NCI-H226 (cell line): ENCODE results near the gene ZCCHC10.
"Not testable (repeated sequence)": the region's sequence is repeated elsewhere in the genome, so short reads cannot be mapped to it uniquely, and the experiment has no call there.

ENCODE experiments used
- DNase-seq: peaks from one replicate; pipeline ENCODE4 v3.0.0-alpha.2; 2015

Gene ZCCHC10

GRCh38 chr5:133025804-133026663 lies at the start of gene ZCCHC10:
TSS of gene ZCCHC10 (minus strand) at chr5:133026549. CDS start at chr5:133026537, 12 bp downstream.
- peak; percentile 89 for DNase-seq

- no peak for DNase-seq
Measured at GRCh38 chr5:133075572-133076536, 49.5 kb upstream of the ZCCHC10 start.

GRCh38 chr5:133072021-133072420 lies 45.7 kb upstream of the ZCCHC10 start:
- DNase-seq: no peak

- DNase-seq: no peak
Measured at GRCh38 chr5:133066045-133066444, 39.7 kb upstream of the ZCCHC10 start.

GRCh38 chr5:133065471-133065870 lies 39.1 kb upstream of the ZCCHC10 start:
- DNase-seq: no peak

- DNase-seq: peak; percentile 36
Measured at GRCh38 chr5:133063965-133064364, 37.6 kb upstream of the ZCCHC10 start.

- DNase-seq: no peak
Measured at GRCh38 chr5:133062276-133062675, 35.9 kb upstream of the ZCCHC10 start.

GRCh38 chr5:133059621-133060020 lies 33.3 kb upstream of the ZCCHC10 start:
- DNase-seq: no peak

GRCh38 chr5:133056891-133057290 lies 30.5 kb upstream of the ZCCHC10 start:
- DNase-seq: no peak

- no peak for DNase-seq
Measured at GRCh38 chr5:133054697-133055471, 28.5 kb upstream of the ZCCHC10 start.

- no peak for DNase-seq
Measured at GRCh38 chr5:133053448-133053847, 27.1 kb upstream of the ZCCHC10 start.

GRCh38 chr5:133052317-133053175 lies 26.2 kb upstream of the ZCCHC10 start:
- DNase-seq: peak; percentile 52

- DNase-seq: peak; percentile 96
Measured at GRCh38 chr5:133051542-133052316, 25.4 kb upstream of the ZCCHC10 start, which contains the start of gene HSPA4. TSS of gene HSPA4 (plus strand) at chr5:133052013. CDS start at chr5:133052251, 238 bp downstream.

GRCh38 chr5:133051061-133051541 lies 24.8 kb upstream of the ZCCHC10 start:
- DNase-seq: no peak

- no peak for DNase-seq
Measured at GRCh38 chr5:133050521-133050920, 24.2 kb upstream of the ZCCHC10 start.

- no peak for DNase-seq
Measured at GRCh38 chr5:133049726-133050048, 23.3 kb upstream of the ZCCHC10 start.

- DNase-seq: no peak
Measured at GRCh38 chr5:133048993-133049725, 22.8 kb upstream of the ZCCHC10 start.

GRCh38 chr5:133047404-133047803 lies 21.1 kb upstream of the ZCCHC10 start:
- DNase-seq: no peak

GRCh38 chr5:133046560-133046959 lies 20.2 kb upstream of the ZCCHC10 start:
- not testable (repeated sequence) for DNase-seq

GRCh38 chr5:133041910-133042309 lies 15.6 kb upstream of the ZCCHC10 start:
- DNase-seq: peak; percentile 68
